ENCODE data around the gene POLR2M.
A peak's percentile ranks its signal among the peaks of the same experiment; 100 is the strongest.

The POLR2M gene

GRCh38 chr15:57706405-57707209, at the start of gene POLR2M:
TSS of gene POLR2M (plus strand) at chr15:57706714. CDS start at chr15:57706843, 129 bp downstream.
- FAIRE-seq: peak; percentile 97
- DNase-seq (ENCODE audit: low spot score): peak; percentile 94

- DNase-seq (ENCODE audit: low spot score): no peak
- no peak for FAIRE-seq
These were observed 48.9 kb upstream of the POLR2M start for GRCh38 chr15:57657619-57658018.

- FAIRE-seq (no peak), DNase-seq (ENCODE audit: low spot score) (no peak)
These were observed 44.3 kb upstream of the POLR2M start for GRCh38 chr15:57662091-57662744.

GRCh38 chr15:57662802-57663201, 43.7 kb upstream of the POLR2M start:
- no peak for DNase-seq (ENCODE audit: low spot score)
- FAIRE-seq: no peak

- FAIRE-seq: peak; percentile 13
These were observed 43.3 kb upstream of the POLR2M start for GRCh38 chr15:57663262-57663661.

GRCh38 chr15:57665194-57665593, 41.3 kb upstream of the POLR2M start:
- FAIRE-seq: no peak

More at GRCh38 chr15:57663262-57663661, 43.3 kb upstream of the POLR2M start:
- no peak for DNase-seq (ENCODE audit: low spot score)

GRCh38 chr15:57665939-57666338, 40.6 kb upstream of the POLR2M start:
- FAIRE-seq: no peak
- no peak for DNase-seq (ENCODE audit: low spot score)

More at GRCh38 chr15:57665194-57665593, 41.3 kb upstream of the POLR2M start:
- no peak for DNase-seq (ENCODE audit: low spot score)

- FAIRE-seq (peak; percentile 82), DNase-seq (ENCODE audit: low spot score) (peak; percentile 81)
These were observed 39.2 kb upstream of the POLR2M start for GRCh38 chr15:57667171-57667849.

- no peak for DNase-seq (ENCODE audit: low spot score)
- peak; percentile 32 for FAIRE-seq
These were observed 38.5 kb upstream of the POLR2M start for GRCh38 chr15:57668016-57668415.

- FAIRE-seq (no peak), DNase-seq (ENCODE audit: low spot score) (no peak)
These were observed 34.9 kb upstream of the POLR2M start for GRCh38 chr15:57671636-57672035.

- DNase-seq (ENCODE audit: low spot score): no peak
- FAIRE-seq: peak; percentile 89
These were observed 30.9 kb upstream of the POLR2M start for GRCh38 chr15:57675481-57676181.

- DNase-seq (ENCODE audit: low spot score) (no peak), FAIRE-seq (no peak)
These were observed 29.9 kb upstream of the POLR2M start for GRCh38 chr15:57676585-57676984.

GRCh38 chr15:57677204-57677603, 29.3 kb upstream of the POLR2M start:
- no peak for FAIRE-seq
- DNase-seq (ENCODE audit: low spot score): no peak

GRCh38 chr15:57680021-57680420, 26.5 kb upstream of the POLR2M start:
- FAIRE-seq: no peak
- peak; percentile 33 for DNase-seq (ENCODE audit: low spot score)

- DNase-seq (ENCODE audit: low spot score): no peak
- no peak for FAIRE-seq
These were observed 25.5 kb upstream of the POLR2M start for GRCh38 chr15:57681011-57681410.

GRCh38 chr15:57683481-57683880, 23.0 kb upstream of the POLR2M start:
- no peak for DNase-seq (ENCODE audit: low spot score)
- no peak for FAIRE-seq

GRCh38 chr15:57684491-57685151, 21.9 kb upstream of the POLR2M start:
- no peak for FAIRE-seq
- no peak for DNase-seq (ENCODE audit: low spot score)

- DNase-seq (ENCODE audit: low spot score) (no peak), FAIRE-seq (no peak)
These were observed 21.0 kb upstream of the POLR2M start for GRCh38 chr15:57685306-57686095.

- no peak for FAIRE-seq
- no peak for DNase-seq (ENCODE audit: low spot score)
These were observed 19.9 kb upstream of the POLR2M start for GRCh38 chr15:57686657-57687056.

GRCh38 chr15:57690341-57690966, 16.1 kb upstream of the POLR2M start:
- FAIRE-seq: no peak
- no peak for DNase-seq (ENCODE audit: low spot score)

Data from urothelium cell line (cell line).